ENCODE results near the gene NOD1.

NOD1 gene

DNA sequence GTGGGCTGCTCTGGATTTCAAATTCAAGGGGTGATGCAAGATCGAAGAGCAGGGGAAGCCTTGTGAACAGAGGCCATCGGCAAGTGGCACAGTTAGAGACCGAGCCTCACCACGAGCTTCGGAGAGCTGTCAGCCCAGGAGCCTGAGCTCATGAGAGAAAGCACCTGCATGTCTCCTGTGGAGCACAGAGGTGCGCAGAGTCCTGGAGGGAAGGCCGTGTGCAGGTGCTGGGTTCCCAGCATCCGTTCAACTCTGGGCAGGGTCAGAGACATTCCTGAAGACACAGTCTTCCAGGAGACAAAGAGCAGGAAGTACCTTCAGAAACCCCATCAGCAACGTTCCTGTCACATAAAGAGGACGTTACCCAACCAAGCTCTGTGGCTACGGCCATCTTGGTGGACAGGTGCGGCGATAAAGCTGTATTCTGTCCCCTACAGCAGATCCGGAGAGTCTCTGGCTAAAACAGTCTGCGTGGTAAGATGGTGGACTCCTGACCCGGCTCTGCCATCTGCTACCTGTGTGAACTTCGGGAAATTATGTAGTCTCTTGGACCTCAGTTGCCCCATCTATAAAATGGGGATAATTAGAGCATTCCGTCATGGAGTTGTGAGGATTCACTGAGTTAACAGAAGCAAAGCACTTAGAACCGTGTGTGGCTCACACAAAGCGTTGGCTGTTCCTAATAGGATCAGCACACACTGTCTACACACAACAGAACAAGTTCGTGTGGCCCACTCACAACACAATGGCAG lies 40.6 kb downstream of the NOD1 start:
- peaks cover 7% of the 10 kb centered on the region for H3K4me1 ChIP-seq (ENCODE audit: control insufficient read depth, insufficient read depth, low read length)
- H3K9me3 ChIP-seq (ENCODE audit: control insufficient read depth, low read length), result no peaks in the 10 kb centered on the region
- peaks cover 40% of the 10 kb centered on the region for H3K36me3 ChIP-seq (ENCODE audit: control insufficient read depth, insufficient read depth, low read length, severe bottlenecking)
- H3K27me3 ChIP-seq (replicated peaks; ENCODE audit: control insufficient read depth, insufficient read depth, low read length), result no peaks in the 10 kb centered on the region
- no peak for DNase-seq (ENCODE audit: low read depth)
- no peak overlapping the region for H3K4me3 ChIP-seq (ENCODE audit: low read length)
- H3K9ac ChIP-seq (ENCODE audit: low read length), result no peak overlapping the region

- Histone ChIP-seq H3K4me3 (ENCODE audit: low read length) (no peak overlapping the region), H3K9ac (ENCODE audit: low read length) (no peak overlapping the region), H3K36me3 (ENCODE audit: control insufficient read depth, insufficient read depth, low read length, severe bottlenecking) (peaks cover 40% of the 10 kb centered on the region), H3K27me3 (replicated peaks; ENCODE audit: control insufficient read depth, insufficient read depth, low read length) (no peaks in the 10 kb centered on the region), H3K4me1 (ENCODE audit: control insufficient read depth, insufficient read depth, low read length) (peaks cover 20% of the 10 kb centered on the region), H3K9me3 (ENCODE audit: control insufficient read depth, low read length) (no peaks in the 10 kb centered on the region)
- DNase-seq (ENCODE audit: low read depth), result no peak
These were observed 42.1 kb downstream of the NOD1 start for GRCh38 chr7:30436518-30436917.

DNA sequence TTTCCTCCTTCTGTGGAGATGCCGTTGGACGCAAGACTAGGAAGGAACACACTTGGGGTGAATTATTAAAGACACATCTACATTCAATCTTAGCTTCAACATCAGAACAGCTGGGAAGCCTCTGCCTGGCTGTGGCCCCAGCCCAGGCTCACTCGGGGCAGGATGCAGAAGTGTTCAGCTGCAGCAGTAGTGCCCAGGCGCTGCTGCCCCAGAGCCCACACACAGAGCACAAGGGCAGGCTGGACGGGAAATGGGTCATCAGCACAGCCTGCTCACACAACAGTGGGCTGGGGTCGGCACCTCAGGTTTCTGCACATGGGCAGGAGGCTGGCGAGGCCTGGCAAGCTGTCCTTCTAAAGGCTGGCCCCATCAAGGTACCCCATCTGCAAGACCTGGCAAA lies 42.5 kb downstream of the NOD1 start:
- no peaks in the 10 kb centered on the region for H3K27me3 ChIP-seq (replicated peaks; ENCODE audit: control insufficient read depth, insufficient read depth, low read length)
- no peaks in the 10 kb centered on the region for H3K9me3 ChIP-seq (ENCODE audit: control insufficient read depth, low read length)
- peaks cover 40% of the 10 kb centered on the region for H3K36me3 ChIP-seq (ENCODE audit: control insufficient read depth, insufficient read depth, low read length, severe bottlenecking)
- H3K9ac ChIP-seq (ENCODE audit: low read length), result no peak overlapping the region
- H3K4me1 ChIP-seq (ENCODE audit: control insufficient read depth, insufficient read depth, low read length), result peaks cover 24% of the 10 kb centered on the region
- no peak overlapping the region for H3K4me3 ChIP-seq (ENCODE audit: low read length)
- no peak for DNase-seq (ENCODE audit: low read depth)

DNA sequence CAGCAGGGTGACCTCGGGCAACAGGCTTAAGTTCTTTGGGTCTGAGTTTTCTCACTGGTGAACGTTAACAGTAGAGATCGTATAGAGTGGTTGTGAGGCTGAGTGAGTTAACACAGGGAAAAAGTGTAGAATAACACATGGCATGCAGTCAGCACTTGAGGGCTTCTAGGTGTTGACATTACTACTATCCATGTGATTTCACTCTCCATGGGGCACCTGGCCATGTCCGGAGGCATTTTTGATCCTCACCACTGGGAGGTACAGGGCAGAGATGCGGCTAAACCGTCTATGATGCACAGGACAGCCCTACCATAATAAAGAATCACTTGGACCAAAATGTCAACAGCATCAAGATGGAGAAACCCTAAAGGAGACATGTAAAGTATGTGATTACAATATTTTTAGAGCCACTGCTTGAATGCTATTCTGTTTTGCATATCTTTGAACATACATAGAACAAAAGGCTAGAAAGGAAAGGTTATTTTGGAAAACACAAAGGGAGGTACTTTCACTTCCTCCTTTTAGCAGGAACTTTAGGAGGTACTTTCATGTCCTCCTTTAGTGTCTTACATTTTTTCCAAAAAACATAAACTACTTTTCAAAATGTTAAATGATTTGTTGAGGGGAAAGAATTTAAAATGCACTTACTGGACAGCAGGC lies 44.3 kb downstream of the NOD1 start:
- DNase-seq (ENCODE audit: low read depth), result no peak
- H3K27me3 ChIP-seq (replicated peaks; ENCODE audit: control insufficient read depth, insufficient read depth, low read length), result no peaks in the 10 kb centered on the region
- no peak overlapping the region for H3K4me3 ChIP-seq (ENCODE audit: low read length)
- H3K36me3 ChIP-seq (ENCODE audit: control insufficient read depth, insufficient read depth, low read length, severe bottlenecking), result peaks cover 50% of the 10 kb centered on the region
- H3K4me1 ChIP-seq (ENCODE audit: control insufficient read depth, insufficient read depth, low read length), result peaks cover 31% of the 10 kb centered on the region
- H3K9me3 ChIP-seq (ENCODE audit: control insufficient read depth, low read length), result no peaks in the 10 kb centered on the region
- H3K9ac ChIP-seq (ENCODE audit: low read length), result no peak overlapping the region

GRCh38 chr7:30433506-30433905 lies 45.1 kb downstream of the NOD1 start:
- no peaks in the 10 kb centered on the region for H3K9me3 ChIP-seq (ENCODE audit: control insufficient read depth, low read length)
- no peaks in the 10 kb centered on the region for H3K27me3 ChIP-seq (replicated peaks; ENCODE audit: control insufficient read depth, insufficient read depth, low read length)
- no peak overlapping the region for H3K4me3 ChIP-seq (ENCODE audit: low read length)
- H3K36me3 ChIP-seq (ENCODE audit: control insufficient read depth, insufficient read depth, low read length, severe bottlenecking), result peaks cover 51% of the 10 kb centered on the region
- DNase-seq (ENCODE audit: low read depth), result no peak
- peaks cover 35% of the 10 kb centered on the region for H3K4me1 ChIP-seq (ENCODE audit: control insufficient read depth, insufficient read depth, low read length)
- peak overlapping the region; percentile 43 for H3K9ac ChIP-seq (ENCODE audit: low read length)

DNA sequence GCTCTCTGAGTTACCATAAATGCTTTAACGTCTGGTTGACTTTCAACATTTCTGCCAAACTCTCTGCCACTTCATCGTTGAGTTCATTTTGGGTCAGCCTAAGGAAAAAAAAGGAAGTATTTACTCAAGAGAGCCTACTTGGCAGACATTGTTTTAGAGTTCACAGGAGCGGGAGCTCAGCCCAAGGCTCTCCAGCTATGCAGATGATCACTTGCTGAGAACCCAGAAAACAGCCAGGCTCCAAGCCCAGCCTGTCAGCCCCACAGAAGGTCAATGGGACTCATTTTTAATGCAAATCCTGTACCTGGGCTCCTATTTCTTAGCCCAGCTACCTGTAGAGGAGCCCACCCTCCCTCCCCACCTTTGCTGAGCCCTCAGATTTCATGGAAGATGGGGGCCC lies 45.5 kb downstream of the NOD1 start:
- Histone ChIP-seq H3K27me3 (replicated peaks; ENCODE audit: control insufficient read depth, insufficient read depth, low read length) (no peaks in the 10 kb centered on the region), H3K36me3 (ENCODE audit: control insufficient read depth, insufficient read depth, low read length, severe bottlenecking) (peaks cover 51% of the 10 kb centered on the region), H3K4me1 (ENCODE audit: control insufficient read depth, insufficient read depth, low read length) (peaks cover 35% of the 10 kb centered on the region), H3K4me3 (ENCODE audit: low read length) (peak overlapping the region; percentile 68), H3K9ac (ENCODE audit: low read length) (peak overlapping the region; percentile 76), H3K9me3 (ENCODE audit: control insufficient read depth, low read length) (no peaks in the 10 kb centered on the region)
- DNase-seq (ENCODE audit: low read depth), result peak; percentile 75

- DNase-seq (ENCODE audit: low read depth), result no peak
- no peaks in the 10 kb centered on the region for H3K9me3 ChIP-seq (ENCODE audit: control insufficient read depth, low read length)
- no peak overlapping the region for H3K9ac ChIP-seq (ENCODE audit: low read length)
- no peaks in the 10 kb centered on the region for H3K27me3 ChIP-seq (replicated peaks; ENCODE audit: control insufficient read depth, insufficient read depth, low read length)
- no peak overlapping the region for H3K4me3 ChIP-seq (ENCODE audit: low read length)
- H3K36me3 ChIP-seq (ENCODE audit: control insufficient read depth, insufficient read depth, low read length, severe bottlenecking), result peaks cover 55% of the 10 kb centered on the region
- peaks cover 35% of the 10 kb centered on the region for H3K4me1 ChIP-seq (ENCODE audit: control insufficient read depth, insufficient read depth, low read length)
These were observed 47.8 kb downstream of the NOD1 start for GRCh38 chr7:30430777-30431176.

DNA sequence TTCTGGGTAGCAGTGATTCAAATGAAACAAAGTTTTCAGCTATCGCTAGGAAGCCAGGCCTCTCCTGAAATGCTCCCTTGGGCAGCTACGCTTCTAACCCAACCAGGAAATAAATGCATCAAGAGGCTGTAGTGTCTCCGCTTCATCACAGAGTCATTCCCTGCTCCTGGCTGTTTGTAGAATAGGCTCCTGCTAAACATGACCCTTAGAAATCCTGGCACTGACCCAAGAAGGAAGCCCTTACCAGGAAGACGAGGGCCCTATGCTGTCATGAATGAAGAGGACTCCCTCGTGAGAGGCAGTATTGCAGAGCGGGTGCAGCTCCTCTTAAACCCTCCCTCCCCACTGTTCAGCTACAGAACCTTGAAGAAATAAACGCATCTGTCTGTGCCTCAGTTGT lies 48.3 kb downstream of the NOD1 start:
- peaks cover 55% of the 10 kb centered on the region for H3K36me3 ChIP-seq (ENCODE audit: control insufficient read depth, insufficient read depth, low read length, severe bottlenecking)
- H3K4me3 ChIP-seq (ENCODE audit: low read length), result no peak overlapping the region
- DNase-seq (ENCODE audit: low read depth), result no peak
- H3K9me3 ChIP-seq (ENCODE audit: control insufficient read depth, low read length), result no peaks in the 10 kb centered on the region
- no peaks in the 10 kb centered on the region for H3K27me3 ChIP-seq (replicated peaks; ENCODE audit: control insufficient read depth, insufficient read depth, low read length)
- peaks cover 35% of the 10 kb centered on the region for H3K4me1 ChIP-seq (ENCODE audit: control insufficient read depth, insufficient read depth, low read length)
- H3K9ac ChIP-seq (ENCODE audit: low read length), result no peak overlapping the region

DNA sequence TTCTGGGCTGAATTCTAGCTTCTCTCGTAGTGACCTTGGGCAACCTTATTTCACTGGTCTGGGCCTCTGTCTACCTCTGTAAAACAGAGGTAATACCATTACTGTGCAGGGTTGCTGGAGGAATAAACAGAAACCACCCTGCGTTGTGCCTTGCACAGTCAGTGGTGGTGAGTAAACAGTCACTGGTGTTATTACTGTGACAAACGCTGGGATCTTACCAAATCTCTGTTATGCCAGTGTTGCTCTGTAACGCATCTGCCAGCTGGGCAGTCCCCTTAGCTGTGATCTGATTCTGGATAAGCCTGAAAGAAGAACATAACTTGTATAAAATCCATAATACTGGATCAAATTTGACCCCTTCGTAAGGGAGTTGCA lies 49.4 kb downstream of the NOD1 start:
- H3K4me3 ChIP-seq (ENCODE audit: low read length), result no peak overlapping the region

DNA sequence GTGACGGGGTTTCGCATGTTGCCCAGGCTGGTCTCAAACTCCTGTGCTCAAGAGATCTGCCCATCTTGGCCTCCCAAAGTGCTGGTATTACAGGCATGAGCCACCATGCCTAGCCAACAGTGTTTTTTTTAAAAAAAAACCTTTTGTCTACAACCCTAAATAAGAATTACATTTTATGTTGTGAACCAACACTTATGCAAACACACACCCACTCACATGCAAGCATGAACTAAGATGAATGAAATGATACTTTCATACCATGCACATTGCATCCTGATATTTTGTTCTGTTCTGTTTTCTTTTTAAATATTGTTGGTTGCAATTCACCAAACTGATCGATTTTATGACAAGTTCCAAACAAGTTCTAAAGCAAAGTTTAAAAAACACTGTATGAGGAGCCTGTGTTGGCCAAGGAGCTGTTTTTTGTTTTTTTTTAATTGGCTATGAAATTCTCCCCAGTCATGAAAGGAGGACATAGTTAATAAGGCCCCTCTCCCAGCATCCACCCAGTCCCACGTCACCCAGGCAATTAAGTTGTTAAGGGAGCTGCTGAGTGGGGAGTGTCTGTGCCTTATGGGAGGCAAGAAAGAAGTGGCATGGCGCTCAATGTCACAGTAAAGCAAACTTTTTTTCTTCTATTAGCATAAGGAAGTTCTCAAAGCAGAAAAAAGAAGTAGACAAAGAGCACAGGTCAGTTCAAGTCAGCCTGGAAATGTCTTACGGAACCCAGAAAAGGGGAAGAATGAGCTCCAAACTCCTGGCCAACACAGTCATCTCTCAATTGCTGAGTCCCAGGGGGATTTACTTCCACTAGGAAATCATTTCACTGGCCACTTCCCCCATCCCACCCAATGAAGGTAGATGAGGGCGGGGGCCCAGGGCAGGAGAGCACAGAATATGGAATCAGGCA lies 50.1 kb downstream of the NOD1 start:
- DNase-seq (ENCODE audit: low read depth), result no peak
- H3K4me3 ChIP-seq (ENCODE audit: low read length), result no peak overlapping the region

More for the DNA sequence above, 49.4 kb downstream of the NOD1 start:
- H3K9ac ChIP-seq (ENCODE audit: low read length), result no peak overlapping the region
- H3K27me3 ChIP-seq (replicated peaks; ENCODE audit: control insufficient read depth, insufficient read depth, low read length), result no peaks in the 10 kb centered on the region
- H3K36me3 ChIP-seq (ENCODE audit: control insufficient read depth, insufficient read depth, low read length, severe bottlenecking), result peaks cover 58% of the 10 kb centered on the region
- H3K4me1 ChIP-seq (ENCODE audit: control insufficient read depth, insufficient read depth, low read length), result peaks cover 35% of the 10 kb centered on the region
- no peak for DNase-seq (ENCODE audit: low read depth)
- H3K9me3 ChIP-seq (ENCODE audit: control insufficient read depth, low read length), result no peaks in the 10 kb centered on the region

More for the DNA sequence above, 50.1 kb downstream of the NOD1 start:
- Histone ChIP-seq H3K9ac (ENCODE audit: low read length) (no peak overlapping the region), H3K27me3 (replicated peaks; ENCODE audit: control insufficient read depth, insufficient read depth, low read length) (no peaks in the 10 kb centered on the region), H3K9me3 (ENCODE audit: control insufficient read depth, low read length) (no peaks in the 10 kb centered on the region), H3K36me3 (ENCODE audit: control insufficient read depth, insufficient read depth, low read length, severe bottlenecking) (peaks cover 62% of the 10 kb centered on the region), H3K4me1 (ENCODE audit: control insufficient read depth, insufficient read depth, low read length) (peaks cover 31% of the 10 kb centered on the region)
